Measurements from ENCODE around the gene IGSF8. TPM values are rescaled to one million over a fixed set of nuclear protein-coding genes. Genes with fewer than 3 reads are reported as not detected.

Gene IGSF8
- total and polyA plus RNA-seq, 2 experiments from 2014 or later = 32.9 to 52.2 TPM

DNA sequence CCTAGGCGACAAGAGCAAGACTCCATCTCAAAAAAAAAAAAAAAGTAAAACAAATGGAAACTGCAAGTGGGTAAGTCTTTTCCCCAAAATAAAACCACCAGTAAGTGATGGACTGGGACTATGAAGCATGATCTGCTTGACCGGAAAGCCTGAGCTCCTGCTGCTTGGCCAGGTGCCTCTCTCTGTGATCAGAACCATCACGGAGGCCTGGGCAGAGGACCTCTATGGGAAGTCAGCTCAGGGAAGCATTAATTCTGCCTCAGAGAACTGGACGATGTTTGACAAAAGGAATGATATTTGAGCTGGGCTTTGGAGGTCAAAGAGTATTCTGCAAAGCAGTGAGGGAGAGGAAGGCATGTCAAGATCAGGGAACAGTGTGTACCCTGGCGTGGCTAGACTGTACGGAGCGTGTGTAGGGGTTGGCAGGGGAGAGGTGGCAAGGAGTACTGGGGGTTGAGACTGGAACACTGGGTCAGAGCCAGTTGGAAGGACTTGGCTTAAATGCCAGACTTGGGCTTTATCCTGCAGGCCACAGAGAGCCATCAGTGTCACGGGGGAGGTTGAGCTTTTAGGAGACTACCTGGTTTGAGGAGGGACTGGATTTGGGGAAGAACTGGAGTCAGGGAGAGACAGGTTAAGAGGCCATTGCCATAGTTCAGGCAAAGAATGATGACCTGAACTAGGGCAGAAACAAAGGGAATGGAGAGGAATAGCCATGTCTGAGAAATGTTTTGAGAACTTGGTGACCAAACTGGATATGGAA lies 33.6 kb upstream of the IGSF8 start:
- TF ChIP-seq EZH2 (IDR thresholded peaks at IDR 0.05; ENCODE audit: insufficient read depth, poor library complexity, severe bottlenecking) (no peak), EZH2phosphoT487 (IDR thresholded peaks at IDR 0.05; ENCODE audit: insufficient read depth, low read depth) (no peak)
- DNase-seq = no peak
- no peaks in the 10 kb centered on the region for H3K79me2 ChIP-seq (ENCODE audit: insufficient read depth)
- H3K9ac ChIP-seq = no peak overlapping the region
- no peak overlapping the region for H2AFZ ChIP-seq
- no peaks in the 10 kb centered on the region for H3K27me3 ChIP-seq (replicated peaks; ENCODE audit: insufficient read depth)
- H3K4me3 ChIP-seq = no peak overlapping the region
- H3K27ac ChIP-seq = no peak overlapping the region
- H3K9me3 ChIP-seq (ENCODE audit: low read depth) = no peaks in the 10 kb centered on the region
- in situ Hi-C loops (cut with MboI) = no loop called here
- H4K20me1 ChIP-seq (ENCODE audit: insufficient read depth) = no peaks in the 10 kb centered on the region
- no peak overlapping the region for H3K4me2 ChIP-seq (ENCODE audit: unreplicated experiment)
- no peaks in the 10 kb centered on the region for H3K36me3 ChIP-seq (ENCODE audit: low read depth)
- 25 to 36% methylated on average over 8 of the region's 8 CpGs for WGBS, 2 experiments (ENCODE audit: low coverage in 1 of 2, low lambda C conversion rate in 2 of 2, missing lambda C conversion rate in 2 of 2)
- no peaks in the 10 kb centered on the region for H3F3A ChIP-seq (ENCODE audit: insufficient read depth)
- H3K9me2 ChIP-seq (ENCODE audit: insufficient read depth) = no peaks in the 10 kb centered on the region
- H3K4me1 ChIP-seq (ENCODE audit: insufficient read depth) = peaks cover 11% of the 10 kb centered on the region

DNA sequence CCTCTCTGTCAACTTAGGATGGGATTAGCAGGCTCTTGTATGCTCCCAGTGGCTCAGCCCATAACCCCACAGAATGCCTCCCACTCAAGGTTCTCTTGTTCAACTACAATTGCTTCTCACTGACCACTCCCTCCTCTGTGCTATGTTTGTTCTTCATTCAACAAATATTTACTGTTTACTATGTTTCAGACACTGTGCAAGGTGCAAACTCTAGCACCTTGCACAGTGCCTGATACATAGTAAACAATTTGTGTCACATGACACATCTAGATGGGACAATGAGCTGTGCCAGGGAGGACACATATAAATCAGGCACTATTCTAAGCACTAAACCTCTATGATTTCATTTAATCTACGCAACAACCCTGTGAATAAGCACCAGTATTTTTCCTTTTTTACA lies 32.5 kb upstream of the IGSF8 start:
- Histone ChIP-seq H3K9ac (no peak overlapping the region), H3K4me2 (ENCODE audit: unreplicated experiment) (no peak overlapping the region), H3K4me1 (ENCODE audit: insufficient read depth) (peaks cover 21% of the 10 kb centered on the region), H3K9me2 (ENCODE audit: insufficient read depth) (no peaks in the 10 kb centered on the region), H3K4me3 (no peak overlapping the region), H4K20me1 (ENCODE audit: insufficient read depth) (no peaks in the 10 kb centered on the region), H3K27me3 (replicated peaks; ENCODE audit: insufficient read depth) (no peaks in the 10 kb centered on the region), H3K79me2 (ENCODE audit: insufficient read depth) (no peaks in the 10 kb centered on the region), H2AFZ (no peak overlapping the region), H3K9me3 (ENCODE audit: low read depth) (no peaks in the 10 kb centered on the region), H3K27ac (no peak overlapping the region), H3F3A (ENCODE audit: insufficient read depth) (peaks cover 1% of the 10 kb centered on the region; the same call in 1 of the 2 replicates), H3K36me3 (ENCODE audit: low read depth) (no peaks in the 10 kb centered on the region)
- WGBS, 2 experiments (ENCODE audit: low coverage in 1 of 2, low lambda C conversion rate in 2 of 2, missing lambda C conversion rate in 2 of 2) = 77 to 89% methylated on average over 1 of the region's 1 CpG
- in situ Hi-C loops (cut with MboI) = no loop called here
- DNase-seq = no peak
- no peak for TF ChIP-seq EZH2 (IDR thresholded peaks at IDR 0.05; ENCODE audit: insufficient read depth, poor library complexity, severe bottlenecking)
- no peak for TF ChIP-seq EZH2phosphoT487 (IDR thresholded peaks at IDR 0.05; ENCODE audit: insufficient read depth, low read depth)

DNA sequence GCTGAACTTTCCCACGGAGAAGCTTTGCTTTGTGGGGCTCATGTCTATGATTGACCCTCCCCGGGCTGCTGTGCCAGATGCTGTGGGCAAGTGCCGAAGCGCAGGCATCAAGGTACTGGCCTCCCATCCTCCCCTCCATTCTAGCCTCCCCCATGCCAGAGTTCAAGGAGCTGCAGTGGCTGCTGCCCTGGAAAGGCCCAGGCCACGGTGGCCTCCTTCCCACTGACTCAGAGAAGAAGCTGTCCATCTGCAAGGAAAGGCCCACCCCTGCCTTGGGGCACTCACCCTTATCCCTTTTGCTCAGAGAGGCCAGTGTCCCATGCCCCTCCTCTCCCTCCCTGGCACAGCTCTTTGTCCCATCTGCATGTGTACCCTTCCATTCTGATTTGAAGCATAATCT lies 32.1 kb upstream of the IGSF8 start:
- Histone ChIP-seq H3K4me1 (ENCODE audit: insufficient read depth) (peaks cover 26% of the 10 kb centered on the region), H3K4me3 (no peak overlapping the region), H3K9me3 (ENCODE audit: low read depth) (no peaks in the 10 kb centered on the region), H4K20me1 (ENCODE audit: insufficient read depth) (no peaks in the 10 kb centered on the region), H3K79me2 (ENCODE audit: insufficient read depth) (no peaks in the 10 kb centered on the region), H2AFZ (no peak overlapping the region), H3K27me3 (replicated peaks; ENCODE audit: insufficient read depth) (no peaks in the 10 kb centered on the region), H3K4me2 (ENCODE audit: unreplicated experiment) (no peak overlapping the region), H3F3A (ENCODE audit: insufficient read depth) (peaks cover 6% of the 10 kb centered on the region), H3K9ac (no peak overlapping the region), H3K27ac (no peak overlapping the region), H3K36me3 (ENCODE audit: low read depth) (no peaks in the 10 kb centered on the region), H3K9me2 (ENCODE audit: insufficient read depth) (no peaks in the 10 kb centered on the region)
- TF ChIP-seq EZH2 (IDR thresholded peaks at IDR 0.05; ENCODE audit: insufficient read depth, poor library complexity, severe bottlenecking) (no peak), EZH2phosphoT487 (IDR thresholded peaks at IDR 0.05; ENCODE audit: insufficient read depth, low read depth) (no peak)
- WGBS, 2 experiments (ENCODE audit: low coverage in 1 of 2, low lambda C conversion rate in 2 of 2, missing lambda C conversion rate in 2 of 2) = 80 to 86% methylated on average over 5 of the region's 5 CpGs
- no peak for DNase-seq
- in situ Hi-C loops (cut with MboI) = no loop called here

DNA sequence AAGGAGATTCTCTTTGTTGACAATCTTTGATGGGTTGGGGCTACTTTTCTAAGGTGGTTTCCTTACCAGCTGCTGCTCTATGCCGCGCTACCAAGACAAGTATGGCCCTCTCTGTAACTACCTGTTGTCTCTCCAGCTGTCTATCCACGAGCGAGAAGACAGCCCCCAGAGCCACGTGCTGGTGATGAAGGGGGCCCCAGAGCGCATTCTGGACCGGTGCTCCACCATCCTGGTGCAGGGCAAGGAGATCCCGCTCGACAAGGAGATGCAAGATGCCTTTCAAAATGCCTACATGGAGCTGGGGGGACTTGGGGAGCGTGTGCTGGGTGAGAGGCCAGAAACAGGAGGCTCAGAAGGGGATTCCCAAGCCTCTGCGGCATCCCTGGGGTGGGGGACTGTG lies 31.5 kb upstream of the IGSF8 start:
- H3F3A ChIP-seq (ENCODE audit: insufficient read depth) = peaks cover 11% of the 10 kb centered on the region
- H3K4me2 ChIP-seq (ENCODE audit: unreplicated experiment) = no peak overlapping the region
- TF ChIP-seq EZH2phosphoT487 (IDR thresholded peaks at IDR 0.05; ENCODE audit: insufficient read depth, low read depth) (no peak), EZH2 (IDR thresholded peaks at IDR 0.05; ENCODE audit: insufficient read depth, poor library complexity, severe bottlenecking) (no peak)
- no peaks in the 10 kb centered on the region for H3K36me3 ChIP-seq (ENCODE audit: low read depth)
- H3K4me1 ChIP-seq (ENCODE audit: insufficient read depth) = peaks cover 31% of the 10 kb centered on the region
- no peak overlapping the region for H3K4me3 ChIP-seq
- no peak overlapping the region for H3K27ac ChIP-seq
- H3K9ac ChIP-seq = no peak overlapping the region
- in situ Hi-C loops (cut with MboI) = no loop called here
- no peaks in the 10 kb centered on the region for H3K27me3 ChIP-seq (replicated peaks; ENCODE audit: insufficient read depth)
- H3K9me2 ChIP-seq (ENCODE audit: insufficient read depth) = no peaks in the 10 kb centered on the region
- no peak overlapping the region for H2AFZ ChIP-seq
- no peaks in the 10 kb centered on the region for H4K20me1 ChIP-seq (ENCODE audit: insufficient read depth)
- 82 to 84% methylated on average over 11 of the region's 11 CpGs for WGBS, 2 experiments (ENCODE audit: low coverage in 1 of 2, low lambda C conversion rate in 2 of 2, missing lambda C conversion rate in 2 of 2)
- no peaks in the 10 kb centered on the region for H3K9me3 ChIP-seq (ENCODE audit: low read depth)
- DNase-seq = no peak
- H3K79me2 ChIP-seq (ENCODE audit: insufficient read depth) = no peaks in the 10 kb centered on the region

Data from GM23248 (cell line).